Peyer's patch (tissue), 4 donors: ENCODE measurements around the gene TNNT3. TPM values are rescaled to one million over a fixed set of nuclear protein-coding genes. Genes with fewer than 3 reads are reported as not detected.

Experiments
- DNase-seq, 3 donors: peaks; one replicate each; pipeline ENCODE4 v3.0.0-alpha.2; 2017 to 2019
- H3K27ac ChIP-seq, 4 donors: fragments of 200-600 bp; sonication (generic); one replicate each; pipeline ENCODE4 v1.5.1; 2016 to 2019
- H3K27me3 ChIP-seq, 2 donors: fragments of 200-600 bp; sonication (generic); one replicate each; pipeline ENCODE4 v1.5.1; 2019
- H3K36me3 ChIP-seq, 3 donors: fragments of 200-600 bp; sonication (generic); one replicate each; pipeline ENCODE4 v1.5.1; 2016 to 2019
- H3K4me1 ChIP-seq, 4 donors: fragments of 200-600 bp; sonication (generic); one replicate each; pipeline ENCODE4 v1.5.1; 2016 to 2019
- H3K4me3 ChIP-seq, 4 donors: fragments of 200-600 bp; sonication (generic); 1 replicate in 3 of 4; 2 replicates in 1 of 4; pipeline ENCODE4 v1.5.1; 2016 to 2019; ENCODE audit warnings: mild to moderate bottlenecking in 1 of 4
- H3K9me3 ChIP-seq, 4 donors: fragments of 200-600 bp; sonication (generic); one replicate each; pipeline ENCODE4 v1.5.1; 2016 to 2019; ENCODE audit warnings: mild to moderate bottlenecking in 1 of 4
- CTCF ChIP-seq, 6 experiments: fragments of 450-650 bp in 4 of 6; fragments of 200-600 bp in 2 of 6; sonication (generic) in 1 of 6; IDR thresholded peaks; one replicate each; pipeline ENCODE4 v1.5.1; 2017 to 2019; ENCODE audit warnings: antibody characterized with exemption in 6 of 6, mild to moderate bottlenecking in 3 of 6, moderate library complexity in 1 of 6
- POLR2A ChIP-seq, 2 donors: fragments of 450-650 bp; IDR thresholded peaks; one replicate each; pipeline ENCODE4 v1.5.1; 2017; ENCODE audit warnings: antibody characterized with exemption in 2 of 2, mild to moderate bottlenecking in 2 of 2, moderate library complexity in 2 of 2
- total RNA-seq, 4 donors: library from RNA; depleted of rRNA; stranded (reverse); fragments of >200 nt; gene quantifications; one replicate each; pipeline ENCODE4 v1.1.0, GENCODE V29; 2016

TNNT3 gene
- total RNA-seq, 4 donors from 2014 or later, result 14.0 TPM; not detected in 3

DNA sequence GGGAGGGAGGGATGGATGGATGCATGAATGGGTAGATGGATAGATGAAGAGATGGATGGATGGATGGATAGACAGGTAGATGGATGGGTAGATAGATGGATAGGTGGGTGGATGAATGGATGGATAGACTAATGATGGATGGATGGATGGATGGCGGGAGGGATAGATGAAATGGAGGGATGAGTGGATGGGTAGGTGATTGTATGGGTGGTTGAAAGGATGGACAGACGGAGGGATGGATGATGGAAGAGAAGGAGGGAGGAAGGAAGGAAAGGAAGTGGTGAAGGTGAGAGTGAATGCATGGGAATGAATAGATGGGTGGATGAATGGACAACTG, 3.7 kb upstream of the TNNT3 start:
- Histone ChIP-seq H3K4me1 (peaks cover 0 to 4% (median 0%) of the 10 kb centered on the region in 4 donors), H3K27ac (no peak overlapping the region), H3K27me3 (no peaks in the 10 kb centered on the region), H3K36me3 (no peaks in the 10 kb centered on the region), H3K9me3 (no peaks in the 10 kb centered on the region), H3K4me3 (no peak overlapping the region)
- DNase-seq, result no peak
- no peak for TF ChIP-seq CTCF (IDR thresholded peaks at IDR 0.05)
- no peak for TF ChIP-seq POLR2A (IDR thresholded peaks at IDR 0.05)

DNA sequence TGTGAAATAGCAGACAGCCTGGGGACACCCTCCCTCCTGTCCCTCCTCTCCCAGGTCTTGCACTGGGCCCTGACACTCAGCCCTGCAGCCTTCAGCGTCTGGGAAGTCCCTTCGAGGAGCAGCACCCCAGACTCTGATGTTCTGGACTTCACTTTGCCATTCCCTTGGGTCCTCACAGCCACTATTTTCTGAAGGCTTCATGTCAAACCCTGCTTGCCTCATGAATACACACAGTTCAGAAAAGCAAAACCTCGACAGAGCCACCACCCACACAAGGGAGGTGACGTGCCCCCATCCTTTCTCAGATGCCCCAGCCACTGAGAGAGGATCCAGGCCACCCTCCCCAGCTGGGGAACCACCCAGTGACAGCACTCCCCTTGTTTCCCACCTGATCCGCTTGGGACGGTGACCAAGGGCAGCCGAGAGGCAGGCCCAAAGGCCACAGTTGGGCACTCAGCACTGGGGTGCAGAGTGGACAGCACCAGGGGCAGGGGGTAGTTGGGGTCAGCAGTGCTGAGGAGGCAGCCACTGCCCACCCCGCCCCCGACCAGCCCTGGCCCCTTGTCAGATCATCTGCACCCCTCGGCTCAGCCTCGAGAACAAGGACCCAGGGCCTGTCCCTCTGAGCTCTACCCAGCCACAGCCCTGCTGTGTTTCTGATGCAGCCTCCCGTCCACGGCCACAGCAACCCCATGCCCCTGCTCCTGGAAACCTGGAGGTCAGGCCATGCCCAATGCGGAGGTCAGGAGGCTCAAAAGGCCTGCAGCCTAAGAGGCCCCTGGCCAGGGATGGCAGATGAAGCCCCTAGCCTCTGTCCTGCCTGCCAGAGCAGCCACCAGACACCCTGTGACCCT, 3.1 kb upstream of the TNNT3 start:
- peak overlapping the region in 1 of 4 donors; percentile 10 for H3K27ac ChIP-seq
- TF ChIP-seq CTCF (IDR thresholded peaks at IDR 0.05) (no peak), POLR2A (IDR thresholded peaks at IDR 0.05) (no peak)

GRCh38 chr11:1916986-1917522, 2.4 kb upstream of the TNNT3 start:
- DNase-seq, result peak in 1 of 3 donors; percentile 45
- peak overlapping the region in 1 of 4 donors; percentile 10 for H3K27ac ChIP-seq
- H3K4me3 ChIP-seq, result no peak overlapping the region
- H3K36me3 ChIP-seq, result no peaks in the 10 kb centered on the region
- H3K9me3 ChIP-seq, result no peaks in the 10 kb centered on the region
- H3K27me3 ChIP-seq, result no peaks in the 10 kb centered on the region
- TF ChIP-seq CTCF (IDR thresholded peaks at IDR 0.05), result no peak
- TF ChIP-seq POLR2A (IDR thresholded peaks at IDR 0.05), result no peak
- H3K4me1 ChIP-seq, result peaks cover 0 to 9% (median 0%) of the 10 kb centered on the region in 4 donors

More for the DNA sequence above, 3.1 kb upstream of the TNNT3 start:
- DNase-seq, result peak in 1 of 3 donors; percentile 44
- no peak overlapping the region for H3K4me3 ChIP-seq
- no peaks in the 10 kb centered on the region for H3K27me3 ChIP-seq
- H3K36me3 ChIP-seq, result no peaks in the 10 kb centered on the region
- peaks cover 0 to 9% (median 0%) of the 10 kb centered on the region in 4 donors for H3K4me1 ChIP-seq
- H3K9me3 ChIP-seq, result no peaks in the 10 kb centered on the region

GRCh38 chr11:1917523-1918435, 1.7 kb upstream of the TNNT3 start:
- peaks cover 0 to 9% (median 0%) of the 10 kb centered on the region in 4 donors for H3K4me1 ChIP-seq
- no peaks in the 10 kb centered on the region for H3K36me3 ChIP-seq
- no peaks in the 10 kb centered on the region for H3K9me3 ChIP-seq
- peak in 1 of 3 donors; percentile 49 for DNase-seq
- H3K27me3 ChIP-seq, result no peaks in the 10 kb centered on the region
- H3K27ac ChIP-seq, result peak overlapping the region in 1 of 4 donors; percentile 10
- no peak overlapping the region for H3K4me3 ChIP-seq
- TF ChIP-seq POLR2A (IDR thresholded peaks at IDR 0.05), result no peak
- peak; percentile 40 to 51 (median 44) for TF ChIP-seq CTCF (IDR thresholded peaks at IDR 0.05)
